Panc1 (cell line): ENCODE data around the gene ARSI. TPM values are rescaled to one million over a fixed set of nuclear protein-coding genes. Genes with fewer than 3 reads are reported as not detected.
A peak's percentile ranks its signal among the peaks of the same experiment; 100 is the strongest.

Source experiments
- ATAC-seq: fragments of 200-7000 bp; cut with Tn5 transposase; 2 replicates; pipeline ENCODE4 v1.9.1; 2020; ENCODE audit warnings: mild to moderate bottlenecking, moderate library complexity
- BruUV-seq: library from RNA; stranded (reverse); fragments of 400-500 nt; replicated peaks from 2 replicates; lab custom pipeline; 2021; lab: Mats Ljungman, UMichigan
- CTCF ChIA-PET: fragments of 300-600 bp; sonication (Branson Sonifier 250); formaldehyde crosslinking; loops from one replicate; lab custom pipeline; 2022; ENCODE audit warnings: antibody characterized with exemption; lab: Charles Lee
- POLR2A ChIA-PET: fragments of 300-600 bp; sonication (Branson Sonifier 250); formaldehyde crosslinking; loops from one replicate; lab custom pipeline; 2022; ENCODE audit warnings: antibody characterized with exemption; lab: Charles Lee
- DNase-seq: peaks from one replicate; pipeline ENCODE4 v3.0.0-alpha.2; 2010; ENCODE audit warnings: low read depth, low spot score
- H3K27ac ChIP-seq: 2 replicates; pipeline ENCODE4 v1.5.1; 2011; ENCODE audit warnings: mild to moderate bottlenecking, low read length, inconsistent platforms
- H3K27me3 ChIP-seq: fragments of 200-500 bp; sonication (Bioruptor generic); 2 replicates; pipeline ENCODE4 v1.6.0; 2014; ENCODE audit warnings: low read length, inconsistent platforms; ENCODE audit not compliant: control insufficient read depth, insufficient read depth
- H3K36me3 ChIP-seq: fragments of 200-500 bp; sonication (Bioruptor generic); 2 replicates; pipeline ENCODE4 v1.5.1; 2014; ENCODE audit warnings: inconsistent platforms, mild to moderate bottlenecking, low read length, moderate library complexity; ENCODE audit not compliant: control insufficient read depth, insufficient read depth
- H3K4me1 ChIP-seq: 2 replicates; pipeline ENCODE4 v1.5.1; 2011; ENCODE audit warnings: inconsistent platforms, mild to moderate bottlenecking, low read length, moderate library complexity; ENCODE audit not compliant: control insufficient read depth, insufficient read depth
- H3K4me3 ChIP-seq, 2 experiments: 2 replicates each; pipeline ENCODE4 v1.5.1; 2011 to 2012; ENCODE audit warnings: low read depth in 2 of 2, low read length in 2 of 2, mild to moderate bottlenecking in 2 of 2, inconsistent platforms in 1 of 2, moderate library complexity in 1 of 2
- H3K9me3 ChIP-seq: fragments of 200-500 bp; sonication (Bioruptor generic); 2 replicates; pipeline ENCODE4 v1.5.1; 2014; ENCODE audit warnings: low read depth, mild to moderate bottlenecking, inconsistent platforms, low read length, moderate library complexity; ENCODE audit not compliant: control insufficient read depth, insufficient read depth
- POLR2AphosphoS5 ChIP-seq: IDR thresholded peaks from 2 replicates; pipeline ENCODE4 v1.6.1; 2012; ENCODE audit warnings: mild to moderate bottlenecking, low read depth, low read length, moderate library complexity
- SIN3A ChIP-seq: IDR thresholded peaks from 2 replicates; pipeline ENCODE4 v1.6.1; 2012; ENCODE audit warnings: low read depth, mild to moderate bottlenecking, low read length, moderate library complexity, borderline replicate concordance; ENCODE audit not compliant: insufficient read depth
- TCF7L2 ChIP-seq: IDR thresholded peaks from 2 replicates; pipeline ENCODE4 v1.6.1; 2011; ENCODE audit warnings: mild to moderate bottlenecking, low read depth, low read length, inconsistent platforms
- in situ Hi-C: cut with HindIII; loops from 2 replicates; pipeline ENCODE4 v1.10.0; 2016; ENCODE audit warnings: low sequenced_read_pairs, low pct_unique_long_range_greater_than_20kb
- intact Hi-C: fragments of 100-400 bp; cut with micrococcal nuclease; formaldehyde crosslinking; loops from one replicate; pipeline ENCODE4 v1.10.0; 2022; ENCODE audit not compliant: unreplicated experiment
- total RNA-seq: library from RNA; stranded (reverse); gene quantifications from one replicate; pipeline ENCODE4 v1.2.1, GENCODE V29; 2021; ENCODE audit not compliant: unreplicated experiment
- TF ChIP-seq, protein P1 (sequence below): fragments of 450-650 bp; IDR thresholded peaks from 2 replicates; pipeline ENCODE4 v1.5.1; 2017; ENCODE audit warnings: mild to moderate bottlenecking
- TF ChIP-seq, protein P2 (sequence below), 2 experiments: IDR thresholded peaks; 2 replicates each; pipeline ENCODE4 v1.6.1; 2011 to 2012; ENCODE audit warnings: low read depth in 2 of 2, control low read depth in 1 of 2, low read length in 1 of 2, mild to moderate bottlenecking in 1 of 2, moderate library complexity in 1 of 2; ENCODE audit not compliant: insufficient read depth in 1 of 2

The ARSI gene
- total RNA-seq, 1 experiment from 2014 or later, result 18.6 TPM

- in situ Hi-C loops (no loop called here), intact Hi-C loops (no loop called here)
- ChIA-PET CTCF (no interaction called here), POLR2A (no interaction called here)
- ATAC-seq (no peak), DNase-seq (no peak)
- Histone ChIP-seq H3K27me3 (no peaks in the 10 kb centered on the region), H3K4me1 (peaks cover 28% of the 10 kb centered on the region), H3K27ac (no peak overlapping the region), H3K4me3 (no peak overlapping the region), H3K9me3 (no peaks in the 10 kb centered on the region), H3K36me3 (no peaks in the 10 kb centered on the region)
- TF ChIP-seq SIN3A (no peak), TCF7L2 (no peak)
- TF ChIP-seq, protein P1, sequence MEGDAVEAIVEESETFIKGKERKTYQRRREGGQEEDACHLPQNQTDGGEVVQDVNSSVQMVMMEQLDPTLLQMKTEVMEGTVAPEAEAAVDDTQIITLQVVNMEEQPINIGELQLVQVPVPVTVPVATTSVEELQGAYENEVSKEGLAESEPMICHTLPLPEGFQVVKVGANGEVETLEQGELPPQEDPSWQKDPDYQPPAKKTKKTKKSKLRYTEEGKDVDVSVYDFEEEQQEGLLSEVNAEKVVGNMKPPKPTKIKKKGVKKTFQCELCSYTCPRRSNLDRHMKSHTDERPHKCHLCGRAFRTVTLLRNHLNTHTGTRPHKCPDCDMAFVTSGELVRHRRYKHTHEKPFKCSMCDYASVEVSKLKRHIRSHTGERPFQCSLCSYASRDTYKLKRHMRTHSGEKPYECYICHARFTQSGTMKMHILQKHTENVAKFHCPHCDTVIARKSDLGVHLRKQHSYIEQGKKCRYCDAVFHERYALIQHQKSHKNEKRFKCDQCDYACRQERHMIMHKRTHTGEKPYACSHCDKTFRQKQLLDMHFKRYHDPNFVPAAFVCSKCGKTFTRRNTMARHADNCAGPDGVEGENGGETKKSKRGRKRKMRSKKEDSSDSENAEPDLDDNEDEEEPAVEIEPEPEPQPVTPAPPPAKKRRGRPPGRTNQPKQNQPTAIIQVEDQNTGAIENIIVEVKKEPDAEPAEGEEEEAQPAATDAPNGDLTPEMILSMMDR, result no peak
- no TSS peak for BruUV-seq
These were observed 6.8 kb downstream of the ARSI start for GRCh38 chr5:150295741-150296486.

GRCh38 chr5:150295172-150295634 is 7.5 kb downstream of the ARSI start:
- ATAC-seq (peak; percentile 45), DNase-seq (no peak)
- CTCF ChIA-PET, result interaction anchor here (0.5 kb wide), 1 partner anchor 131 kb away, joined by 3 read pairs; no protein-coding TSS in a partner anchor
- intact Hi-C loops, result no loop called here
- no TSS peak for BruUV-seq
- Histone ChIP-seq H3K36me3 (no peaks in the 10 kb centered on the region), H3K4me3 (no peak overlapping the region), H3K4me1 (peaks cover 23% of the 10 kb centered on the region), H3K27me3 (no peaks in the 10 kb centered on the region), H3K27ac (no peak overlapping the region; the same call in 1 of the 2 replicates), H3K9me3 (no peaks in the 10 kb centered on the region)
- POLR2A ChIA-PET, result no interaction called here
- in situ Hi-C loops, result no loop called here
- no peak for TF ChIP-seq TCF7L2
- TF ChIP-seq SIN3A, result no peak
- TF ChIP-seq, protein P2, sequence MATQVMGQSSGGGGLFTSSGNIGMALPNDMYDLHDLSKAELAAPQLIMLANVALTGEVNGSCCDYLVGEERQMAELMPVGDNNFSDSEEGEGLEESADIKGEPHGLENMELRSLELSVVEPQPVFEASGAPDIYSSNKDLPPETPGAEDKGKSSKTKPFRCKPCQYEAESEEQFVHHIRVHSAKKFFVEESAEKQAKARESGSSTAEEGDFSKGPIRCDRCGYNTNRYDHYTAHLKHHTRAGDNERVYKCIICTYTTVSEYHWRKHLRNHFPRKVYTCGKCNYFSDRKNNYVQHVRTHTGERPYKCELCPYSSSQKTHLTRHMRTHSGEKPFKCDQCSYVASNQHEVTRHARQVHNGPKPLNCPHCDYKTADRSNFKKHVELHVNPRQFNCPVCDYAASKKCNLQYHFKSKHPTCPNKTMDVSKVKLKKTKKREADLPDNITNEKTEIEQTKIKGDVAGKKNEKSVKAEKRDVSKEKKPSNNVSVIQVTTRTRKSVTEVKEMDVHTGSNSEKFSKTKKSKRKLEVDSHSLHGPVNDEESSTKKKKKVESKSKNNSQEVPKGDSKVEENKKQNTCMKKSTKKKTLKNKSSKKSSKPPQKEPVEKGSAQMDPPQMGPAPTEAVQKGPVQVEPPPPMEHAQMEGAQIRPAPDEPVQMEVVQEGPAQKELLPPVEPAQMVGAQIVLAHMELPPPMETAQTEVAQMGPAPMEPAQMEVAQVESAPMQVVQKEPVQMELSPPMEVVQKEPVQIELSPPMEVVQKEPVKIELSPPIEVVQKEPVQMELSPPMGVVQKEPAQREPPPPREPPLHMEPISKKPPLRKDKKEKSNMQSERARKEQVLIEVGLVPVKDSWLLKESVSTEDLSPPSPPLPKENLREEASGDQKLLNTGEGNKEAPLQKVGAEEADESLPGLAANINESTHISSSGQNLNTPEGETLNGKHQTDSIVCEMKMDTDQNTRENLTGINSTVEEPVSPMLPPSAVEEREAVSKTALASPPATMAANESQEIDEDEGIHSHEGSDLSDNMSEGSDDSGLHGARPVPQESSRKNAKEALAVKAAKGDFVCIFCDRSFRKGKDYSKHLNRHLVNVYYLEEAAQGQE (IDR thresholded peaks at IDR 0.05; ENCODE audit: insufficient read depth in 1 of 2, low read depth in 2 of 2, low read length in 1 of 2), result no peak
- no peak for TF ChIP-seq POLR2AphosphoS5
- TF ChIP-seq, protein P1, result no peak
